ENCODE data around the gene NAT8L. TPM values are rescaled to one million over a fixed set of nuclear protein-coding genes. Genes with fewer than 3 reads are reported as not detected.
A peak's percentile ranks its signal among the peaks of the same experiment; 100 is the strongest.

NAT8L gene
- total and polyA plus RNA-seq, 2 of the 13 experiments (the other 11 are each of a cell fraction or from before 2014, with no cell fraction given), result 2.2 to 3.3 TPM

- TF ChIP-seq DRAP1 (CRISPR knock-in tag; IDR thresholded peaks at IDR 0.05) (no peak), FOXO4 (CRISPR knock-in tag; conservative IDR thresholded peaks at IDR 0.05) (no peak), AKAP8 (CRISPR knock-in tag; IDR thresholded peaks at IDR 0.05) (no peak)
Observed at GRCh38 chr4:2075171-2075986, 16.3 kb downstream of the NAT8L start (continued).

GRCh38 chr4:2075987-2076907 lies 17.1 kb downstream of the NAT8L start:
- intact Hi-C loops (cut with micrococcal nuclease; ENCODE audit: unreplicated experiment), result no loop called here
- ATAC-seq (peak; percentile 5), FAIRE-seq (no peak), DNase-seq (ENCODE audit: low spot score) (peak; percentile 48)
- 42% methylated on average over 2 of the region's 31 CpGs for WGBS (ENCODE audit: low lambda C conversion rate)
- peak overlapping the region; percentile 55 for H3K27ac ChIP-seq (ENCODE audit: extremely low read length, insufficient read depth, low read length)
- 0 out of 2 replicates have a peak overlapping the region, but pooled peaks have one; percentile 11 for H3K9ac ChIP-seq (ENCODE audit: insufficient read depth, low read depth, low read length)
- no peaks in the 10 kb centered on the region for H3K36me3 ChIP-seq (replicated peaks in 1 of 2; ENCODE audit: control insufficient read depth in 1 of 2, insufficient read depth in 2 of 2, low read length in 2 of 2)
- H3K4me2 ChIP-seq (ENCODE audit: low read depth, low read length), result peak overlapping the region; percentile 75
- no peaks in the 10 kb centered on the region for H4K20me1 ChIP-seq (ENCODE audit: insufficient read depth, low read length)
- ChIA-PET CTCF (ENCODE audit: low intra/inter-chr PET ratio, low total read pairs) (no interaction called here), POLR2A (no interaction called here)
- H3K27me3 ChIP-seq (ENCODE audit: control insufficient read depth in 1 of 2, insufficient read depth in 2 of 2, low read length in 2 of 2), result peaks cover 0 to 1% of the 10 kb centered on the region in 2 experiments; a peak in 1 of 5 replicates
- H3K4me1 ChIP-seq (ENCODE audit: insufficient read depth, low read length), result peaks cover 82% of the 10 kb centered on the region
- H3K79me2 ChIP-seq (ENCODE audit: insufficient read depth, low read length), result no peaks in the 10 kb centered on the region
- H3K4me3 ChIP-seq (replicated peaks in 1 of 3; ENCODE audit: insufficient read depth in 1 of 3, low read depth in 2 of 3, low read length in 3 of 3), result no peak overlapping the region; a peak in 1 of 6 replicates
- H3K9me3 ChIP-seq (ENCODE audit: low read length), result no peaks in the 10 kb centered on the region
- H2AFZ ChIP-seq (ENCODE audit: low read length), result no peak overlapping the region
- in situ Hi-C loops (cut with HindIII; ENCODE audit: extremely low pct_ligation_motif_present, low pct_unique_long_range_greater_than_20kb), result no loop called here
- BruUV-seq (replicated peaks), result no TSS peak
- TF ChIP-seq GABPB1 (CRISPR knock-in tag; IDR thresholded peaks at IDR 0.05) (peak; percentile 24; the same call in 1 of the 2 replicates), PATZ1 (CRISPR knock-in tag; IDR thresholded peaks at IDR 0.05) (peak; percentile 68), NCOA2 (CRISPR knock-in tag; IDR thresholded peaks at IDR 0.05) (peak; percentile 60), THRA (CRISPR knock-in tag; IDR thresholded peaks at IDR 0.05; ENCODE audit: borderline replicate concordance) (peak; percentile 51; the same call in 1 of the 2 replicates), SRY (CRISPR knock-in tag; IDR thresholded peaks at IDR 0.05) (no peak), FOXC1 (CRISPR knock-in tag; IDR thresholded peaks at IDR 0.05; ENCODE audit: borderline replicate concordance) (no peak), MTA1 (CRISPR knock-in tag; IDR thresholded peaks at IDR 0.05; ENCODE audit: borderline replicate concordance) (peak; percentile 65; the same call in 1 of the 2 replicates), SOX13 (IDR thresholded peaks at IDR 0.05) (no peak), SOX13 (CRISPR knock-in tag; conservative IDR thresholded peaks at IDR 0.05 in 1 of 2, IDR thresholded peaks at IDR 0.05 in 1 of 2) (peak in 1 of 2 experiments; percentile 57; a peak in 2 of 4 replicates)
